GM12878 (cell line): Measurements from ENCODE around the gene FAAP24. TPM values are rescaled to one million over a fixed set of nuclear protein-coding genes. Genes with fewer than 3 reads are reported as not detected.
"Not testable (repeated sequence)": the region's sequence is repeated elsewhere in the genome, so short reads cannot be mapped to it uniquely, and the experiment has no call there.

Experiments used
- ATAC-seq: fragments of 200-7000 bp; cut with Tn5 transposase; 3 replicates; pipeline ENCODE4 v1.9.1; 2020; ENCODE audit warnings: mild to moderate bottlenecking, moderate library complexity
- BruUV-seq: library from RNA; stranded (reverse); fragments of 400-500 nt; replicated peaks from 2 replicates; lab custom pipeline; 2021; lab: Mats Ljungman, UMichigan
- CTCF ChIA-PET: fragments of 300-600 bp; sonication (Branson Sonifier 250); formaldehyde crosslinking; extraction: SDS; loops from one replicate; lab custom pipeline; 2021; ENCODE audit warnings: inconsistent platforms; lab: Yijun Ruan, JAX
- POLR2A ChIA-PET: fragments of 350-600 bp; formaldehyde crosslinking; extraction: SDS; loops from one replicate; lab custom pipeline; 2021; ENCODE audit warnings: inconsistent platforms; lab: Charles Lee
- RAD21 ChIA-PET: fragments of 300-600 bp; sonication (Branson Sonifier 250); formaldehyde crosslinking; loops from one replicate; lab custom pipeline; 2023; ENCODE audit warnings: antibody characterized with exemption; ENCODE audit not compliant: unreplicated experiment; lab: Charles Lee
- SMC1A ChIA-PET: fragments of 300-600 bp; sonication (Branson Sonifier 250); formaldehyde crosslinking; loops from one replicate; lab custom pipeline; 2023; ENCODE audit not compliant: unreplicated experiment, uncharacterized antibody; lab: Charles Lee
- DNase-seq: peaks from one replicate; pipeline ENCODE4 v3.0.0-alpha.2; 2011; ENCODE audit warnings: low read depth, low spot score
- FAIRE-seq: peaks from 3 replicates; lab custom pipeline; 2011; peaks lifted over from hg19 to GRCh38; lab: Jason Lieb, UNC
- H2AFZ ChIP-seq: 2 replicates; pipeline ENCODE4 v1.6.0; 2011; ENCODE audit warnings: low read depth, low read length, control low read depth; ENCODE audit not compliant: control insufficient read depth
- H3K27ac ChIP-seq: 2 replicates; pipeline ENCODE4 v1.5.1; 2011; ENCODE audit warnings: control low read depth; ENCODE audit not compliant: control insufficient read depth, insufficient read depth
- H3K27me3 ChIP-seq, 2 experiments: replicated peaks in 1 of 2; 2 replicates each; pipeline versions ENCODE4 v1.6.0 to v1.6.1; 2011; ENCODE audit warnings: low read length in 1 of 2; ENCODE audit not compliant: control insufficient read depth in 2 of 2, insufficient read depth in 2 of 2
- H3K36me3 ChIP-seq, 2 experiments: 2 replicates each; pipeline ENCODE4 v1.5.1; 2011; ENCODE audit warnings: low read length in 1 of 2; ENCODE audit not compliant: control insufficient read depth in 2 of 2, insufficient read depth in 2 of 2
- H3K4me1 ChIP-seq: 2 replicates; pipeline ENCODE4 v1.6.1; 2011; ENCODE audit warnings: mild to moderate bottlenecking, low read length, moderate library complexity, mixed read lengths; ENCODE audit not compliant: control insufficient read depth, insufficient read depth
- H3K4me2 ChIP-seq: 2 replicates; pipeline ENCODE4 v1.6.0; 2011; ENCODE audit warnings: control low read depth; ENCODE audit not compliant: control insufficient read depth, insufficient read depth
- H3K4me3 ChIP-seq: fragments of 200-600 bp; sonication (generic); 2 replicates; pipeline ENCODE4 v1.5.1; 2016
- H3K79me2 ChIP-seq: 2 replicates; pipeline ENCODE4 v1.6.0; 2011; ENCODE audit warnings: low read length; ENCODE audit not compliant: control insufficient read depth, insufficient read depth
- H3K9ac ChIP-seq: 2 replicates; pipeline ENCODE4 v1.8.0; 2011; ENCODE audit warnings: low read length, control low read depth, mixed read lengths; ENCODE audit not compliant: control insufficient read depth, insufficient read depth
- H3K9me3 ChIP-seq: replicated peaks from 3 replicates; pipeline ENCODE4 v1.5.1; 2011; ENCODE audit warnings: mild to moderate bottlenecking, low read length; ENCODE audit not compliant: control insufficient read depth, insufficient read depth
- H4K20me1 ChIP-seq: 2 replicates; pipeline ENCODE4 v1.6.0; 2011; ENCODE audit not compliant: control insufficient read depth, insufficient read depth
- BHLHE40 ChIP-seq, 2 experiments: fragments of 450-650 bp in 1 of 2; IDR thresholded peaks; 2 replicates each; pipeline ENCODE4 v1.6.1; 2011 to 2017; ENCODE audit warnings: low read depth in 2 of 2, borderline replicate concordance in 1 of 2, improper control_type of control experiment in 1 of 2, low read length in 1 of 2, mild to moderate bottlenecking in 1 of 2
- BMI1 ChIP-seq: fragments of 450-650 bp; IDR thresholded peaks from 2 replicates; pipeline ENCODE4 v1.6.1; 2016; ENCODE audit warnings: mild to moderate bottlenecking, moderate library complexity, borderline replicate concordance
- EP300 ChIP-seq, 2 experiments: fragments of 150-350 bp in 1 of 2; IDR thresholded peaks; 2 replicates each; pipeline ENCODE4 v1.6.1; 2011 to 2012; ENCODE audit warnings: low read depth in 2 of 2, low read length in 2 of 2, borderline replicate concordance in 1 of 2, improper control_type of control experiment in 1 of 2, inconsistent platforms in 1 of 2; ENCODE audit not compliant: control insufficient read depth in 1 of 2
- FOS ChIP-seq: IDR thresholded peaks from 3 replicates; pipeline ENCODE4 v1.6.1; 2011; ENCODE audit warnings: borderline replicate concordance; ENCODE audit not compliant: insufficient read length; ENCODE audit errors: extremely low read depth
- HCFC1 ChIP-seq: fragments of 150-350 bp; IDR thresholded peaks from 2 replicates; pipeline ENCODE4 v1.6.1; 2014; ENCODE audit warnings: low read length
- JUNB ChIP-seq: IDR thresholded peaks from 2 replicates; pipeline ENCODE4 v1.6.1; 2016; ENCODE audit warnings: antibody characterized with exemption, mild to moderate bottlenecking
- MXI1 ChIP-seq: fragments of 150-350 bp; IDR thresholded peaks from 2 replicates; pipeline ENCODE4 v1.6.1; 2011; ENCODE audit warnings: low read depth, mild to moderate bottlenecking, inconsistent platforms, low read length, improper control_type of control experiment
- MYC ChIP-seq: IDR thresholded peaks from 2 replicates; pipeline ENCODE4 v1.6.1; 2011; ENCODE audit warnings: mild to moderate bottlenecking, low read length, moderate library complexity, inconsistent platforms; ENCODE audit not compliant: insufficient read depth, insufficient replicate concordance, insufficient read length, severe bottlenecking
- PAX5 ChIP-seq: IDR thresholded peaks from 2 replicates; pipeline ENCODE4 v1.6.1; 2011; ENCODE audit warnings: low read depth, low read length, borderline replicate concordance
- PAX8 ChIP-seq: fragments of 450-650 bp; IDR thresholded peaks from 2 replicates; pipeline ENCODE4 v1.6.1; 2017; ENCODE audit warnings: mild to moderate bottlenecking, moderate library complexity
- RAD51 ChIP-seq: fragments of 450-650 bp; IDR thresholded peaks from 2 replicates; pipeline ENCODE4 v1.6.1; 2016; ENCODE audit warnings: moderate library complexity, mild to moderate bottlenecking, inconsistent platforms
- STAT1 ChIP-seq: fragments of 450-650 bp; conservative IDR thresholded peaks from 2 replicates; pipeline ENCODE4 v1.6.1; 2014; ENCODE audit warnings: antibody characterized with exemption, mild to moderate bottlenecking
- WRNIP1 ChIP-seq: IDR thresholded peaks from 2 replicates; pipeline ENCODE4 v1.6.1; 2011; ENCODE audit warnings: low read depth, low read length, improper control_type of control experiment, borderline replicate concordance
- ZNF24 ChIP-seq: fragments of 450-650 bp; IDR thresholded peaks from 2 replicates; pipeline ENCODE4 v1.6.1; 2017; ENCODE audit warnings: antibody characterized with exemption, mild to moderate bottlenecking
- WGBS: methylation state at CpG from one replicate; pipeline ENCODE4 v1.1.6; 2016; ENCODE audit warnings: low lambda C conversion rate; ENCODE audit not compliant: insufficient replicate concordance, insufficient coverage; ENCODE audit errors: missing lambda C conversion rate; 5-methylcytosine and 5-hydroxymethylcytosine counted together
- in situ Hi-C: fragments of 300-500 bp; cut with MboI; formaldehyde crosslinking; loops from 9 replicates; pipeline ENCODE4 v1.14.3; 2018; ENCODE audit warnings: mixed read lengths
- intact Hi-C: fragments of 100-400 bp; cut with micrococcal nuclease; formaldehyde crosslinking; loops from one replicate; pipeline ENCODE4 v1.14.2; 2022; ENCODE audit not compliant: unreplicated experiment
- polyA plus RNA-seq, 11 experiments: library from polyadenylated mRNA; depleted of rRNA in 4 of 11; unstranded in 6 of 11; stranded (reverse) in 5 of 11; fragments of >200 nt; fragmentation: Nextera tagmentation in 4 of 11; fragmentation: Illumina TruSeq in 1 of 11; extraction: Ambion mirVana in 4 of 11; extraction: Trizol in 1 of 11; gene quantifications; 1 replicate in 1 of 11; 2 replicates in 10 of 11; pipeline versions ENCODE4 v1.2.1 to v1.2.3, GENCODE V29; 2011 to 2016; ENCODE audit warnings: inconsistent platforms in 2 of 11, missing spikeins in 2 of 11, low read depth in 1 of 11
- total RNA-seq, 4 experiments: library from RNA; depleted of rRNA in 3 of 4; stranded (reverse); fragments of >200 nt in 3 of 4; fragmentation: Illumina TruSeq in 1 of 4; extraction: Trizol in 1 of 4; gene quantifications; 2 replicates each; pipeline versions ENCODE4 v1.2.1 to v1.2.3, GENCODE V29; 2013 to 2021
- TF ChIP-seq, protein P1 (sequence below): IDR thresholded peaks from 2 replicates; pipeline ENCODE4 v1.6.1; 2011; ENCODE audit warnings: low read depth, mild to moderate bottlenecking, low read length, moderate library complexity, borderline replicate concordance; ENCODE audit errors: extremely low read depth
- TF ChIP-seq, protein P2 (sequence below): fragments of 450-650 bp; IDR thresholded peaks from 2 replicates; pipeline ENCODE4 v1.6.1; 2017; ENCODE audit warnings: mild to moderate bottlenecking, low read depth, inconsistent platforms; ENCODE audit not compliant: poor library complexity, severe bottlenecking

FAAP24 gene
- total and polyA plus RNA-seq, 10 of the 15 experiments (the other 5 are each of a cell fraction or from before 2014, with no cell fraction given): 6.4 to 17.4 (median 9.9) TPM

GRCh38 chr19:32977280-32977679 is 5.2 kb downstream of the FAAP24 start:
- Histone ChIP-seq H3K9ac (no peak overlapping the region), H3K27ac (no peak overlapping the region), H3K4me3 (no peak overlapping the region), H3K36me3 (peaks cover 0 to 12% of the 10 kb centered on the region in 2 experiments; a peak in 2 of 4 replicates), H2AFZ (no peak overlapping the region), H3K27me3 (no peaks in the 10 kb centered on the region), H4K20me1 (no peaks in the 10 kb centered on the region), H3K4me2 (no peak overlapping the region), H3K9me3 (no peaks in the 10 kb centered on the region), H3K4me1 (no peaks in the 10 kb centered on the region), H3K79me2 (peaks cover 2% of the 10 kb centered on the region; the same call in 1 of the 2 replicates)
- ChIA-PET RAD21 (no interaction called here), SMC1A (no interaction called here), POLR2A (no interaction called here), CTCF (interaction anchor here (1.4 to 2.3 kb wide), 3 partner anchors 148 to 287 kb away, joined by 4 to 9 read pairs (median 5); no protein-coding TSS in a partner anchor)
- in situ Hi-C loops: loop anchor here (5.0 kb wide), 1 partner anchor 140 kb away; no protein-coding TSS in a partner anchor
- no peak for ATAC-seq
- BruUV-seq: no TSS peak
- intact Hi-C loops: loop anchor here (10.0 kb wide), 1 partner anchor 392 kb away; the partner anchor contains the start of gene PDCD5
- no peak for FAIRE-seq
- WGBS: 98% methylated on average over 7 of the region's 7 CpGs
- no peak for TF ChIP-seq MYC
- TF ChIP-seq JUNB: no peak
- no peak for TF ChIP-seq HCFC1
- TF ChIP-seq STAT1: no peak
- TF ChIP-seq RAD51: no peak
- TF ChIP-seq WRNIP1: no peak
- TF ChIP-seq BHLHE40 (IDR thresholded peaks at IDR 0.05; ENCODE audit: borderline replicate concordance in 1 of 2, low read depth in 2 of 2, low read length in 1 of 2): no peak
- TF ChIP-seq FOS: no peak
- TF ChIP-seq, protein P1, sequence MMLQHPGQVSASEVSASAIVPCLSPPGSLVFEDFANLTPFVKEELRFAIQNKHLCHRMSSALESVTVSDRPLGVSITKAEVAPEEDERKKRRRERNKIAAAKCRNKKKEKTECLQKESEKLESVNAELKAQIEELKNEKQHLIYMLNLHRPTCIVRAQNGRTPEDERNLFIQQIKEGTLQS: no peak
- TF ChIP-seq, protein P2, sequence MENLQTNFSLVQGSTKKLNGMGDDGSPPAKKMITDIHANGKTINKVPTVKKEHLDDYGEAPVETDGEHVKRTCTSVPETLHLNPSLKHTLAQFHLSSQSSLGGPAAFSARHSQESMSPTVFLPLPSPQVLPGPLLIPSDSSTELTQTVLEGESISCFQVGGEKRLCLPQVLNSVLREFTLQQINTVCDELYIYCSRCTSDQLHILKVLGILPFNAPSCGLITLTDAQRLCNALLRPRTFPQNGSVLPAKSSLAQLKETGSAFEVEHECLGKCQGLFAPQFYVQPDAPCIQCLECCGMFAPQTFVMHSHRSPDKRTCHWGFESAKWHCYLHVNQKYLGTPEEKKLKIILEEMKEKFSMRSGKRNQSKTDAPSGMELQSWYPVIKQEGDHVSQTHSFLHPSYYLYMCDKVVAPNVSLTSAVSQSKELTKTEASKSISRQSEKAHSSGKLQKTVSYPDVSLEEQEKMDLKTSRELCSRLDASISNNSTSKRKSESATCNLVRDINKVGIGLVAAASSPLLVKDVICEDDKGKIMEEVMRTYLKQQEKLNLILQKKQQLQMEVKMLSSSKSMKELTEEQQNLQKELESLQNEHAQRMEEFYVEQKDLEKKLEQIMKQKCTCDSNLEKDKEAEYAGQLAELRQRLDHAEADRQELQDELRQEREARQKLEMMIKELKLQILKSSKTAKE: no peak
- no peak for TF ChIP-seq EP300 (IDR thresholded peaks at IDR 0.05; ENCODE audit: borderline replicate concordance in 1 of 2, control insufficient read depth in 1 of 2, low read depth in 2 of 2, low read length in 2 of 2)
- TF ChIP-seq BMI1: no peak
- TF ChIP-seq PAX5: no peak
- no peak for TF ChIP-seq PAX8
- no peak for TF ChIP-seq ZNF24
- TF ChIP-seq MXI1: no peak
- DNase-seq: no peak

GRCh38 chr19:32977813-32978212 is 5.8 kb downstream of the FAAP24 start:
- FAIRE-seq, H3K27ac ChIP-seq, H4K20me1 ChIP-seq, H3K27me3 ChIP-seq, H3K4me2 ChIP-seq, ATAC-seq, SMC1A ChIA-PET, H3K4me1 ChIP-seq, H3K9ac ChIP-seq, BruUV-seq, H3K4me3 ChIP-seq, POLR2A ChIA-PET, H3K79me2 ChIP-seq, H2AFZ ChIP-seq, H3K9me3 ChIP-seq, DNase-seq: not testable (repeated sequence)
- intact Hi-C loops (loop anchor here (10.0 kb wide), 1 partner anchor 393 kb away; the partner anchor contains the start of gene PDCD5), in situ Hi-C loops (loop anchor here (5.0 kb wide), 1 partner anchor 139 kb away; no protein-coding TSS in a partner anchor)
- ChIA-PET CTCF (interaction anchor here (1.0 to 1.4 kb wide), 2 partner anchors 19 to 206 kb away, joined by 3 to 4 read pairs; no protein-coding TSS in a partner anchor), RAD21 (interaction anchor here (0.6 kb wide), 1 partner anchor 140 kb away, joined by 3 read pairs; no protein-coding TSS in a partner anchor)
- H3K36me3 ChIP-seq: peaks cover 0 to 12% of the 10 kb centered on the region in 2 experiments; a peak in 2 of 4 replicates
- 88% methylated on average over 4 of the region's 4 CpGs for WGBS
